Subcutaneous adipose tissue (tissue), 4 donors: ENCODE results near the gene SUSD4. TPM values are rescaled to one million over a fixed set of nuclear protein-coding genes. Genes with fewer than 3 reads are reported as not detected.

Source experiments
- CTCF ChIP-seq: fragments of 450-650 bp; IDR thresholded peaks from one replicate; pipeline ENCODE4 v1.5.1; 2016; ENCODE audit warnings: low read depth, mild to moderate bottlenecking, control low read depth, antibody characterized with exemption, moderate library complexity
- total RNA-seq, 4 donors: library from RNA; depleted of rRNA; stranded (reverse); fragments of >200 nt; gene quantifications; one replicate each; pipeline ENCODE4 v1.1.0, GENCODE V29; 2016

Gene SUSD4
- total RNA-seq, 4 donors from 2014 or later: 0.33 TPM; not detected in 3

GRCh38 chr1:223334156-223334555, 29.8 kb downstream of the SUSD4 start:
- no peak for TF ChIP-seq CTCF

GRCh38 chr1:223332997-223333396, 31.0 kb downstream of the SUSD4 start:
- no peak for TF ChIP-seq CTCF

- no peak for TF ChIP-seq CTCF
Observed at GRCh38 chr1:223331929-223332328, 32.0 kb downstream of the SUSD4 start.

GRCh38 chr1:223331301-223331700, 32.7 kb downstream of the SUSD4 start:
- no peak for TF ChIP-seq CTCF

GRCh38 chr1:223330466-223330865, 33.5 kb downstream of the SUSD4 start:
- no peak for TF ChIP-seq CTCF

- TF ChIP-seq CTCF: no peak
Observed at GRCh38 chr1:223329664-223330415, 34.1 kb downstream of the SUSD4 start.

- no peak for TF ChIP-seq CTCF
Observed at GRCh38 chr1:223329252-223329651, 34.7 kb downstream of the SUSD4 start.
